Medulla oblongata (tissue), 1 donor: ENCODE measurements around the gene CHODL.

Experiments used
- DNase-seq: peaks from one replicate; pipeline ENCODE4 v3.0.0-alpha.2; 2015; ENCODE audit errors: extremely low spot score

CHODL gene, protein sequence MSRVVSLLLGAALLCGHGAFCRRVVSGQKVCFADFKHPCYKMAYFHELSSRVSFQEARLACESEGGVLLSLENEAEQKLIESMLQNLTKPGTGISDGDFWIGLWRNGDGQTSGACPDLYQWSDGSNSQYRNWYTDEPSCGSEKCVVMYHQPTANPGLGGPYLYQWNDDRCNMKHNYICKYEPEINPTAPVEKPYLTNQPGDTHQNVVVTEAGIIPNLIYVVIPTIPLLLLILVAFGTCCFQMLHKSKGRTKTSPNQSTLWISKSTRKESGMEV

DNA sequence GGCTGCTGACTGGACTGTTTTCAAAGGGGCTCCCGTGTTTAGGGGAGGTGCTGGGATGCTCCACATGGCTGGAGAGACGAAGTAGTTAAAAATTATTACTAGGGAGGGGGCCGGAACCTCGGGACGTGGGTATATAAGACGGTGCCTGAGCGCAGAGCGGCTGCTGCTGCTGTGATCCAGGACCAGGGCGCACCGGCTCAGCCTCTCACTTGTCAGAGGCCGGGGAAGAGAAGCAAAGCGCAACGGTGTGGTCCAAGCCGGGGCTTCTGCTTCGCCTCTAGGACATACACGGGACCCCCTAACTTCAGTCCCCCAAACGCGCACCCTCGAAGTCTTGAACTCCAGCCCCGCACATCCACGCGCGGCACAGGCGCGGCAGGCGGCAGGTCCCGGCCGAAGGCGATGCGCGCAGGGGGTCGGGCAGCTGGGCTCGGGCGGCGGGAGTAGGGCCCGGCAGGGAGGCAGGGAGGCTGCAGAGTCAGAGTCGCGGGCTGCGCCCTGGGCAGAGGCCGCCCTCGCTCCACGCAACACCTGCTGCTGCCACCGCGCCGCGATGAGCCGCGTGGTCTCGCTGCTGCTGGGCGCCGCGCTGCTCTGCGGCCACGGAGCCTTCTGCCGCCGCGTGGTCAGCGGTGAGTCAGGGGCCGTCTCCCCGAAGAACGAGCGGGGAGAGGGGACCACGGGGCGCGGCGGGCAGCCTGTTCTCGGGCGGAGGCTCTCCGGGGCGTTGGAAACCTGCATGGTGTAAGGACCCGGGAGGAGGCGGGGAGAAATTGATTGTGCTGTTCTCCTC is at the start of gene CHODL:
Gene CHODL, plus strand, starts transcription at position 163 of the 793 bp plus-strand sequence. Its CDS starts 391 bp downstream, at position 554.
- no peak for DNase-seq

DNA sequence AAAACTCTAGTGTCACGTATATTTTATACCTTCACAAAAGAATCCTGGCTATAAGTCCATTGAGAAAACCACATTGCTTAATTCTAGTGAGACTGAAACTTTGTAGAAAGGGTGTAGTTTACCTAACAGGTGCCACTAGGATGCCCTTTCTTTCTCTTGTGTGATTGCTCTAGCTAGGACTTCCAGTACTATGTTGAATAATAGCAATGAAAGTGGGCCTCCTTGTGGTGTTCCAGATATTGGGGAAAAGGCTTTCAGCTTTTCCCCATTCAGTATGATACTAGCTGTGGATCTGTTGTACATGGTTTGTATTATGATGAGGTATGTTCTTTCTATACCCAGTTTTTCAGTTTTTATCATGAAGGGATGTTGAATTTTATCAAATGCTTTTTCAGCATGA is 39.7 kb upstream of the CHODL start:
- DNase-seq = no peak

DNA sequence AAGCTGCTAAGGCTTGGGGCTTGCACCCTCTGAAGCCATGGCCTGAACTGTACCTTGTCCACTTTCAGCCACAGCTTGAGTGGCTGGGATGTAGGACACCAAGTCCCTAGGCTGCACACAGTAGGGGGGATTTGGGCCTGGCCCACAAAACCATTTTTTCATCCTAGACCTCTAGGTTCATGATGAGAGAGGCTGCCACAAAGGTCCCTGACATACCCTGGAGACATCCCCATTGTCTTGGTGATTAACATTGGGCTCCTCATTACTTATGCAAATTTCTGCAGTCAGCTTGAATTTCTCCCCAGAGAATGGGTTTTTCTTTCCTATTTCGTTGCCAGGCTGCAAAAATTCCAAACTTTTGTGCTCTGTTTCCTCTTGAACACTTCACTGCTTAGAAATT is 26.3 kb upstream of the CHODL start:
- no peak for DNase-seq

DNA sequence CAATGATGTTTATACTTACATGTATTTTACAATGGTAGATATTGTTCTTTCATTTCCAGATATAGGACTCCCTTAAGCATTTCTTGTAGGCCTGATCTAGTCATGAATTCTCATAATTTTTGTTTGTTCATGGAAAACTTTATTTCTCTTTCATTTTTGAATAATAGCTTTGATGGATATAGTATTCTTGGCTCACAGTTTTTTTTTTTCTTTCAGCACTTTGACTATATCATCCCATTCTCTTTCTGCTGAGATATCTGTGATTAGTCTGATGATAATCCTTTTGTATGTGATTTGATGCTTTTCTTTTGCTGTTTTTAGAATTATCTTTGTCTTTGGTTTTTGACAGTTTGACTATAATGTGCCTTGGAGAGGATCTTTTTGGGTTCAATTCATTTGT is 24.1 kb upstream of the CHODL start:
- no peak for DNase-seq

DNA sequence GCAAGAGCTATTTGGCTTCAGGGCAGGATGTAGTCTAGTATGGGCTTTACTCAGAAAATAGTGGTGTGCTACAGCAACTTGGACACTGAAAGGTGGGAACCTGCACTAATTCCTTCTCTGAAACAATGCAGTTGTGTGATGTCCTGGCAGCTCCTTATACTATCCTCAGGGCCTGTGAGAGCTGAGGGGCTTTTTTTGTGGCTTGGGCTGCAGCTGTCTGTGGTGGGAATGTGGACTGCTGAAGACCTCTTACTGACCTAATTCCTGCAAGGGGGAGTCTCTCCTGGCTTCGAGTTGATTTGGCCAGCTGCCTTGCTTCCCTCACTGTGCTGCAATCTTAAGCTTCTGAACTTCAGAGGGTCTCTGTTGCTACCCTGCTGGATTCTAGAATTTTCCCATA is 22.3 kb upstream of the CHODL start:
- no peak for DNase-seq

DNA sequence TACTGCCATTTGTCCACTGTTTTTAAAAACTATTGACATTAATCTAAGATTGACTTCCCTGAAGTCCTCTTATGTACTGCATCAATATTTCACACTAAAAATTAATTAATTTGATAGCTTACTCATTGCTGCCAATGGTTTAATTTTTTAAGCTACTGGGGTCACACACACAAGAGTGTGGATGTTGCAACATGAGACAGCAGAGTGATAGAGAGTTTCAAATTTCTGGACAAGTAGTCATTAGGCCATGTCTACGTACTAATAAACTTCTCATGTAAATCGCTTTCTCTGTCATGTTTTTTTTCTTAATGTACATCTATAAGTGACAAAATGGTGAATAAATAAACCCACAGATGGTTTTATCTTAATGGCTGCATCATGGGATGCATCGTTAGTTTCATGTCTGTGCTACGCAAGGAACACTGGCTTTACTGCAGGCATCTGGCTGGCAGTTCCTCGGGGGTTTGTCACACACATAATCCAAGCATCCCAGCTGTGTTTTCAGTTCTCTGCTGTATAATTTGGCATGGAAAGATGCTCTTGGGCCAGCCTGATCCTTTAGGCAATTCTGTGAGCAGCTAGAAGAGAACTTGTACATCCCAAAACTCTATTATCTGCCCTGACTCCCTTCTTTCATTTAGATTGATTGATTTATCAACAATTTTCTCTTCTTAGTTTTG is 16.4 kb upstream of the CHODL start:
- DNase-seq = no peak

DNA sequence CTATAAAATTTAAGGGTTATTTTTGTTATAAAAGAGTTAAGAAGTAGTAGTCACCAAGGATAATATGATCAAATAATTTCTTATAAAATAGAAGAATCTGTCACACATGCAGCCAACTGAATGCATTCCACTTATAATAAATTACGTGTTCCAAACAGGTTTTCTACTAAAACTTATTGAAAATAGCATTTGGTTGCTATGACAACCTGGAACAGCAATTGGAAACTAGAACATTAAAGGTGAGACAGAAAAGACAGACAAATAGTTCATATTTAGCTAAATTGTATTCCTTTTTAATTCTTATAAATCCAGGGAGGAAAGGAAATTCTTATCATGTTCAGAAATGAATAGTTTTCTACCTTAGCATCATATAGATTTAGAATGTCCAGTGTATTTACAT is 9.1 kb upstream of the CHODL start:
- no peak for DNase-seq

DNA sequence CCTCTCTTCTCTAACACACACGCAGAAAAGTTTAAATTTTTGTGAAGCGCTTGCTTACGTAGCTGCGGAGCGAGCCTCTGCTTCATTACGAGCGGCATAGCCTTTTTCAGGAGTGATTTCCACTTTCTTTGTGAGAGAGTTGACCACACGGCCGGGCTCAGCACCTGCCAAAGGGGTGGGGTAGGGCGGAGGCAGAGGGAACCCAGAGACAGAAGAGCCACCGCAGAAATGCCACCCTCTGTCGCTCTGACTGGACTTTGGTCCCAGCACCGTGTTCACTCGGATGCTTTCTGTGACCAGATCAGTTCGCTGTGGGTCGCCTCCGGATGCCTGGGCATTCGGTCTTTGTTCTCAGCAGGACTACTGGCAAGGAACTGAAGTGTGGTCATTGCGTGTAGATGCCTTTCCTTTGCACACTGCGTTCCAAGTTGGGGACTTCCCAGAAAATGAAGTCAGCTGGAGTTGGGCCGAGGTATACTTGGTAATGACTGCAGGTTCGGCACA is 883 bp downstream of the CHODL start:
- no peak for DNase-seq

DNA sequence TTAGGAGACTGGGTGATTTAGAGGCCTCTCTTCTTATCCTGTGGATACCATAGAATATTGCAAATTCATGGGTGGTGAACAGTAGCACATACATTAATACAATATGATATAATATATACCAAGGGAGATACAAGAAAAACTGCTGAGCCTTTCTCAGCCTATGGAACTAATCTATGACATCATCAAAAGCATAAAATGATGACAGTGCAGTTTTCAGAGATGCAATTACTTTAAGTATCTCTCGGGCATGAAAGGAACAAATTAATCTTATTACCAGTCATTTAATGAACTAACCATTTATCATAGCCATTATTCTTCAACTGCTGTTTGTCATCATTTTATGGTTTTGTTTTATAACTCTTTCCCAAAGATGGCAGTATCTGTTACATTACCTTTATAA is 3.5 kb downstream of the CHODL start:
- DNase-seq = no peak

DNA sequence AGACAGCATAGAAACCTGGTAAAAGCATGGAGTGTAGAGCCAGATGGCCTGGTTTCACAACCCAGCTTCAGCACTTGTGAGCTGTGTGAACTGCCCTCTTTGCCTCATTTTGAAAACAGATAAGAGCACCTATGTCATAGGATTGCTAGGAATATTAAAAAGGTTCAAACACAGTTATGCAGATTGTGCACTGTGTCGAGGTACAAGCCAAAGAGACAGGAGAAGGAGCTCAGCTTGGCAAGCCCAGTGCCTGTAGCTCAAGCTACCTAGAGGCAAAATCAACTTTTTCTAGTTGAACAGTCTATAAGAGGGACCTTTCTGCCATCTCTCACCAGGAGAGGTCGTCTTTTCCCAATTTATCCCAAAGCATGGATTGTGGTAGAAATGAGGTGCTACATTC is 5.0 kb downstream of the CHODL start:
- DNase-seq = no peak

DNA sequence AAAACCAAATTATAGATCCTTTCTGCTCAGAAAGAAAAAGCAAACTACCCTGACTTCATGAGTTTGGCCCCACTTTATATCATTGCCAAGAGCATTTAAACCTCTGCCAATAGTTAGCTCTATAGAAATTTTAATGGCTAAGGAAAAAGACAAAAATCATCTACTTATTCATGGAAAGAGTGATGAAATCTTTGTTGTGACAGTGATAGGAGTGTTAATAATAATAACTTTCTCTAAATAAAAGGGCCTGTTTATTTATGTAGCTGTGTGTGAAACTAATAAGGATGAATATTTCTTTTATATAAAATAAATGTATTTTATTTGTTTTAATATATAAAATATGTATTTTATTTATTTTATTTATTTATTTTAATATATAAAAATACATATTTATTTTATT is 6.4 kb downstream of the CHODL start:
- no peak for DNase-seq

DNA sequence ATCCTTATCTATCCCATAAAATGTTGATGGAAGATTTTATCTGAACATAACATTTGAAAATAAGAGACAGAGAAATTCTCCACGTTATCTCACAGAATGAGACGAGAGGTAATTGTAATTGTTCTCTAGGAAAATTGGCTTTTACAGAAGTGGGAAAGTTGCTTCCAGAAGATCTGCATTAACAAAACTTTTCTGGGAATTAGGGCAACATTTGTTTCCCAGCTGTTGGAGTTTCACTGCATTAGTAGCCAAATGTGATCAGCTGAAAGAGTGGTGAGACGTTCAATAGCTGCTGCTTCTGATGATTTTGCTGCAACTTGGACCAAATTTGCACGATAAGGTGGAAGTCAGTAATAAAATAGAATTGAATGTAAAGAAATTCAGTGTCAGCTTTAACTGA is 7.6 kb downstream of the CHODL start:
- no peak for DNase-seq

DNA sequence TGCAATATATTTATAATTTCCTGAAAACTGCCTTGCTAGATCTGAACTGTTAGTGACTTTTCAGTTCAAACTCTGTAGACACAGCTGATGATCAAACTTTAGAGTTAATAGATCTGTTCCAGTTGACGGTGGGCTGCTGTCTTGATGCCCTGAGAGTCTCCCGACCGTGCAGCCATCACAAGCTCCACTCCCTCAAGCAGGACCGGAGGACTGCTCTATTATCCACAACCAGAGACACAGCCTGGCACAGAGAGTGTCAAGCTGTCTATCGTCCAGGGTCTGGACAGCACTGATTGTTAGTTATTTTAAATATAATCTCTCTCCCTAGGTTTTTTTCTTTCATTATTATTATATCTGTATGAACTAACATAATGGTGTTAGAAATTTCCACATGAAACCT is 8.0 kb downstream of the CHODL start:
- no peak for DNase-seq

DNA sequence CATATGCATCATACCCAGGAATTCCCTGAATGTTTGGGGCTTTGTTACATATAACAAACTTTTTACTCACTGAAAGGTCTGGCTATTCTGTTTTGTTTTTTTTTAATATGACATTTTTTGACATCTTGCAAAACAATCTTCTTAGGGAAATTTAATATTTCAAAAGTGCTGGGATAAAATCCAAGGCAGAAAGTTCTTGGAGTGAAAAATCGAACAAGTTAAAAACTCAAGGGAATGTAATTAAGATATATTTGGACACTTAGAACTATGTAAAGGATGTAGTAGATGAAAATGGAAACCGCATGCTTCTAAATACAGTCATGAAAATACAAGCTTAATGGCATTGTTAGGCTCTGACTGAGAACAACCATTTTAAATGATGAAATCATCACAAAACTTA is 8.6 kb downstream of the CHODL start:
- DNase-seq = no peak

DNA sequence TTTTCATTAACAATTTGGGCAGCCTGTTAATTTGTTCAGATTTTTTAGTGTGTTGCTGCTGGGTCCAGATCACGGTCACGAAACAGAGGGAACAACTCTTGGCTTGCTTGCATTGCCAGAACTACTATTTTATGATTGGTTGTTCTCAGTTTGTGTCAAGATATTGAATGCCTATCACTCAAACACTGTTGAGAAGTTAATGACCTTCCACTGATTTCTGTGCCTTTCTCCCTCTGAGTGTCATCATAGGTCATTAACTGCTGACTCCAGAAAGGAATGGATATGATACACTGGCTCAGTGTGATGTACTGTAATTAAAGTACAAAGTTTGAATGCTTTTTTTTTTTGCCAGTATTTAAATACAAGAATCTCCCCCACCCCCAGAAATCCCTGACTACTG is 9.2 kb downstream of the CHODL start:
- no peak for DNase-seq

DNA sequence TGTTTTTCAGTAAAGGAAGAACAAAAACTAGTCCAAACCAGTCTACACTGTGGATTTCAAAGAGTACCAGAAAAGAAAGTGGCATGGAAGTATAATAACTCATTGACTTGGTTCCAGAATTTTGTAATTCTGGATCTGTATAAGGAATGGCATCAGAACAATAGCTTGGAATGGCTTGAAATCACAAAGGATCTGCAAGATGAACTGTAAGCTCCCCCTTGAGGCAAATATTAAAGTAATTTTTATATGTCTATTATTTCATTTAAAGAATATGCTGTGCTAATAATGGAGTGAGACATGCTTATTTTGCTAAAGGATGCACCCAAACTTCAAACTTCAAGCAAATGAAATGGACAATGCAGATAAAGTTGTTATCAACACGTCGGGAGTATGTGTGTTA is 21.3 kb downstream of the CHODL start:
- DNase-seq = no peak

DNA sequence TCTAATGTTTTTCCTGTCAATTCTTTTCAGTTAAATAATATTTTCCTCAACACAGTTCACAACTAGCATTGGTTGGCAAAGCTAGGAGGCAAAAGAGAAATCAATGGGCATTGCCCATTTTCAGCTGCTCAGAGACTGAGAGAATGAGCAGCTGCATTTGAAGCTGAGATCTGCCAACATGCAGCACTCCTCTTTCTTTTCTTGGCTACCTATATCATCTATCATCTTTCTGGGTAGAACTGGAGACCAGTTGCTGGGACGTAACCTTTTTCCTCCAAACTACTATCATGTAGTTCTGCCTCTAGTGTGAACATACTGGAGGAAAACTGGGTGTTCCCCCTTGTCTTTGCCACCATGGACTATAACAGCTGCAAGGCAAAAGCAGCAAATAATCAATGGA is 22.9 kb downstream of the CHODL start:
- DNase-seq = no peak

DNA sequence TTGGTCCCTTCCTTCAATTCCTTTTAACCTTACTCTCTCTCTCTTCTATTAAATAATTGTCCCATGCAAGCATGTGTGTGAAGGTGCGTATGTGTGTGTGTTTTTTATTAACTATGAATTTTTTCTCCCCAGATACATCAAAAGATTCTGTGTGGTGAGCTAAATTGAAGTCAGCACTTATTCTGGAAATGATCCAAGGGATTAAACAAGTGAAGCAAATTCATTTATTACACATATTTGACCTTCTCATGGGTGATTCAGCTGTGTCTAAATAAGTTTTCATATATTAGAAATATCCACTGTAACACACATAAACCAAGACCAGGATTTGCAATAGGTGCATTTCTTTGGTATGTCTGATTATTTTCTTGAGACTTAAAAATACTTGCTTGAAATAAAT is 24.3 kb downstream of the CHODL start:
- no peak for DNase-seq

DNA sequence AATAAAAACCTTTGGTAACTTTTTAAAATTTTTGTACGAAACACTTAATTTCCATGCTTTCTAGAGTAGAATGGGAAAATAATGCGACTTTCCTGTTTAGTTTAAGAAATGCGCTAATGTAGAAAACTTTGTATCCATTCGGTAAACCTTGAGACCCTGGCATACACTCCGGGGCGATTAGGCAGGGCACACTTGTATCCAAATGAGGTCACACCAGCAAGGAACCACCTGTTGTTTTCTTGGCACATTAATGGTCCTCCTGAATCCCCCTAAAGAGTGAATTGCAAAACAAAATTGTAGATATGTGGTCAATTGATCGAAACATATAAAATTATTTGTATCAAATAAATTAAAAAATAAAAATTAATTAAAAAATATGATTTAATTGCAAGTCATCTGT is 25.2 kb downstream of the CHODL start:
- no peak for DNase-seq

DNA sequence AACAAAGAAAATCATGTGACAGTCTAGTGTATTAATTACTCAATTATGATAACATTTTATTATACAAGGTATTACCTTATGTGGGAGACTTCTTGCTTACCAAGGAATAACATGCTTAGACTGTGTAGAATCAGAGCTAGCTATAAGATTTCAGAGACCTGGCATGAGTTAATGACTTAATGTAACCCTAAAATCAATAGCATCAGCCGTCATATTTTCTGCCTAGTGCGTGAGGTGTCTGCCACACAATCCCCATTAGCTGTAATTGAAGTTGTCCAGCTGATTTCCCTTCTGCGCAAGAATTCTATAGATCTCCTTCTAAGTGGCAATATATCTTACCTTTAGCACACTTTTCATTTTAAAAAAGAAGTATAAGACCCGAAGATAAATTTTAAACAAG is 28.8 kb downstream of the CHODL start:
- DNase-seq = no peak

DNA sequence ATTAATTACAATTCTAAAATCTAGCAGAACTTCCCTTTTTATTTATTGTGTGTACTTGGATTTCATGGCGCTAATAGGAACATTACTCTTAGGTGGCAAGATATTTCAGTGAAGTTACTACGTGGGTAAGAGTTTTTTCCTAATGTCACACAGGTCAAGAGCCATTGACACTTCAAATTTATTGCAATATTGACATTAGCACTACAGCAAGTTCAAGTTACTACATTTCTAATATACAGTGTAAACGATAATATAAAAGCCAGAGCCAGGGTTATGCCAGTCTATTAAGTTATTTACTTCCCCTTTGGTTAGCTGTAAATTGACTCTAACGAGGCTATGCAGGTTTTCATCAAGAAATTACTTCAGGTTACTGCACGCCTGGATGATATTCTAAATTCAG is 29.7 kb downstream of the CHODL start:
- DNase-seq = no peak

DNA sequence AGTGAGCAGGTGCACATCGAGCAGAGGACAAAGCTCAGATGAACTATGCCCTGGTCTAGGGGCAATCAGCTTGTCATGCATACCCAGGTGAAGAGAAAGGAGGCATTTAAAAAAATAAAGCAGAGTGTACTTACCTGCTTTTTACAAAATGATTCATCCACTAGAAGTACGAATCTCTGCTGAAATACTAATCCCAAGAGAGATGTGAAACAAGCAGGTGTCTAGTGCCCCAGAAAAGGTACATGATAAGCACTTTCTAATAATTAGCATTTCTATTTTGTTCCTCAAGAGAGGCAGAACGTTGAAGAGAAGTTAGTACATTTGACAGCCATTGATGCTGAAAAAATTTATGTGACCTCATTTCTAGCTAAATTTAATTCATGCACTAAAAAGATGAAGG is 31.1 kb downstream of the CHODL start:
- no peak for DNase-seq

DNA sequence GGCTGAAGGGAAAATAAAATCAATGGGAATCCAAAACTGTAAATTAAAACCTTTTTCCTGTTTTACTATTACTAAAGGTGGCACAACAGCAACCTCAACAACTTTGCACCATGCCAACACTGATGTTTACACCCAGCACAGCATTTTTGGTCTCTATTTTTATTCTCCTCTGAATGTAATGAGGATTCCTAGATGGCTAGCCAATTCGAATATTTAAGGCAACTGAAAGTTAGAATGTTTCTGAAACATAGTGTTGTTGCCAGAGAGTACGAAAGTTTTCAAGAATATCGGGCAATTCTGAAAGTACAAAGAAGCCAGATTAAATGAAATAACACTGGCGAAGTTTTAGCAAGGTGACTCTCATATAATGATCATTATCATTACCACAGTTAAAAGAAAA is 40.7 kb downstream of the CHODL start:
- no peak for DNase-seq
